PC-3 (cell line): ENCODE data around the gene TMEM255B. TPM values are rescaled to one million over a fixed set of nuclear protein-coding genes. Genes with fewer than 3 reads are reported as not detected.
A peak's percentile ranks its signal among the peaks of the same experiment; 100 is the strongest.

ENCODE experiments used
- ATAC-seq: fragments of 200-7000 bp; cut with Tn5 transposase; 2 replicates; pipeline ENCODE4 v1.9.1; 2020; ENCODE audit warnings: mild to moderate bottlenecking, moderate library complexity
- BruUV-seq: library from RNA; stranded (reverse); fragments of 400-500 nt; replicated peaks from 2 replicates; lab custom pipeline; 2021; lab: Mats Ljungman, UMichigan
- CTCF ChIA-PET: fragments of 300-600 bp; sonication (Branson Sonifier 250); formaldehyde crosslinking; loops from one replicate; lab custom pipeline; 2022; ENCODE audit warnings: antibody characterized with exemption; lab: Charles Lee
- POLR2A ChIA-PET: fragments of 300-600 bp; sonication (Branson Sonifier 250); formaldehyde crosslinking; loops from one replicate; lab custom pipeline; 2022; ENCODE audit warnings: antibody characterized with exemption; ENCODE audit not compliant: unreplicated experiment; lab: Charles Lee
- DNase-seq: peaks from one replicate; pipeline ENCODE4 v3.0.0-alpha.2; 2015
- H2AFZ ChIP-seq: fragments of 300-600 bp; sonication (generic); 2 replicates; pipeline ENCODE4 v1.6.0; 2016; ENCODE audit warnings: antibody characterized with exemption, low read length
- H3F3A ChIP-seq: fragments of 300-600 bp; sonication (generic); one replicate; pipeline ENCODE4 v1.6.0; 2017; ENCODE audit warnings: antibody characterized with exemption, low read length, control low read depth, mild to moderate bottlenecking; ENCODE audit not compliant: unreplicated experiment
- H3K27ac ChIP-seq: fragments of 300-600 bp; sonication (generic); 2 replicates; pipeline ENCODE4 v1.5.1; 2016; ENCODE audit warnings: mild to moderate bottlenecking, low read length
- H3K27me3 ChIP-seq: fragments of 300-600 bp; sonication (generic); 2 replicates; pipeline ENCODE4 v1.6.1; 2016; ENCODE audit warnings: low read length, mixed read lengths
- H3K36me3 ChIP-seq: fragments of 300-600 bp; sonication (generic); 2 replicates; pipeline ENCODE4 v1.6.1; 2016; ENCODE audit warnings: low read depth, mixed run types, low read length, mixed read lengths
- H3K4me1 ChIP-seq: fragments of 300-600 bp; sonication (generic); 2 replicates; pipeline ENCODE4 v1.5.1; 2016; ENCODE audit warnings: low read length; ENCODE audit not compliant: insufficient read depth
- H3K4me2 ChIP-seq: fragments of 300-600 bp; sonication (generic); 2 replicates; pipeline ENCODE4 v1.6.0; 2016; ENCODE audit warnings: low read length
- H3K4me3 ChIP-seq: fragments of 300-600 bp; sonication (generic); 2 replicates; pipeline ENCODE4 v1.5.1; 2016; ENCODE audit warnings: mild to moderate bottlenecking, low read length, mixed read lengths
- H3K79me2 ChIP-seq: fragments of 300-600 bp; sonication (generic); 2 replicates; pipeline ENCODE4 v1.6.1; 2017; ENCODE audit warnings: low read length, mixed read lengths
- H3K9ac ChIP-seq: fragments of 300-600 bp; sonication (generic); 2 replicates; pipeline ENCODE4 v1.6.0; 2016; ENCODE audit warnings: mild to moderate bottlenecking, low read length
- H3K9me2 ChIP-seq: fragments of 300-600 bp; sonication (generic); replicated peaks from 2 replicates; pipeline ENCODE4 v1.6.1; 2016; ENCODE audit warnings: mixed run types, low read length, mixed read lengths
- H3K9me3 ChIP-seq: fragments of 300-600 bp; sonication (generic); 2 replicates; pipeline ENCODE4 v1.6.1; 2016; ENCODE audit warnings: low read length, mixed read lengths
- H4K20me1 ChIP-seq: fragments of 300-600 bp; sonication (generic); 2 replicates; pipeline ENCODE4 v1.6.1; 2016; ENCODE audit warnings: low read length, mixed read lengths
- EZH2 ChIP-seq: fragments of 300-600 bp; sonication (generic); IDR thresholded peaks from one replicate; pipeline ENCODE4 v1.6.1; 2017; ENCODE audit warnings: antibody characterized with exemption, mild to moderate bottlenecking, low read length; ENCODE audit not compliant: unreplicated experiment
- EZH2phosphoT487 ChIP-seq: fragments of 300-600 bp; sonication (generic); IDR thresholded peaks from 2 replicates; pipeline ENCODE4 v1.6.1; 2018; ENCODE audit warnings: mild to moderate bottlenecking, antibody characterized with exemption, low read length, borderline replicate concordance
- intact Hi-C: fragments of 100-400 bp; cut with micrococcal nuclease; formaldehyde crosslinking; loops from 2 replicates; pipeline ENCODE4 v1.9.0; 2023
- total RNA-seq: library from RNA; depleted of rRNA; stranded (reverse); fragments of >200 nt; gene quantifications from 2 replicates; pipeline ENCODE4 v1.2.3, GENCODE V29; 2014
- TF ChIP-seq, protein P1 (sequence below): fragments of 300-600 bp; sonication (generic); conservative IDR thresholded peaks from 2 replicates; pipeline ENCODE4 v1.5.1; 2017; ENCODE audit warnings: antibody characterized with exemption, low read depth, mild to moderate bottlenecking, low read length

TMEM255B gene
- total RNA-seq, 1 experiment from 2014 or later, result 26.9 TPM

DNA sequence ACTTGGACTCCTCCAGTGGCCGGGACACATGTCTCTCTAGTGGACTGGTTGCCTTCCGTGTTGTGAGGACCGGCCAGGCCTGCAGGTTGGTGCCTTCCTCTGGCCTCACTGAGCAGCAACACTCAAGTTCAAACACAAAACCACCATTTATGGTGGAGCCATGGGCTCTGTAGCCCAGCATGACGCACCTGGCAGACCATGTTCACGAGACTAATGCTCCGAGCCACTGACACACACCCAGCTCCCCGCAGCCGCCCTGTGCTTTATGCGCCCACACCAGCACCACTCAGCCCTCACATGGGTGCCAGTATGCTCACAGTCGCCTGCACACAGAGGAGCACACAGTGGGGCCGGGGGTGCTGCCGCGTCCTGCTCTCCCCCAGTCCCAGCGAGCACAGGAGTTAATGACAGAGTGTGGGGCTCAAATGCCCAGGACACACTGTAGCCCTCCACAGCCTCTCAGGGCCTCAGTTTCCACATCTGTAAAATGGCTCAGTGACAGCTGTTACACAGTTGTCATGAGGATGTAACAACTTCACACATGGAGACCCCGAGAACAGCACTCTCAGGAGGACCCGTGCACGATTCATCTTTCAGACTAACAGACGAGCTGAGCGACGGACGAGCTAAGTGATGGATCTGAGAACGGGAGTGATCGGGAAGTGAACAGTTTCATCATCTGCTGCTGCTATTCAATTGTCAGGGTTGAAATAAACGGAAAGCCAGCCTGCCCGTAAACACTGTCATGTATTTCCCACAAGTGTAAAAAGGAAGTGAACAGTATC lies 97.1 kb downstream of the TMEM255B start:
- H3K9me3 ChIP-seq, result no peaks in the 10 kb centered on the region
- peaks cover 86% of the 10 kb centered on the region for H3K79me2 ChIP-seq
- peaks cover 11% of the 10 kb centered on the region for H3K4me1 ChIP-seq
- no peaks in the 10 kb centered on the region for H3K36me3 ChIP-seq
- ChIA-PET CTCF (no interaction called here), POLR2A (no interaction called here)
- no peak overlapping the region for H3K9ac ChIP-seq
- no peak overlapping the region for H2AFZ ChIP-seq
- no peak overlapping the region for H3K4me3 ChIP-seq
- DNase-seq (no peak), ATAC-seq (no peak)
- intact Hi-C loops, result no loop called here
- BruUV-seq, result no TSS peak
- no peak for TF ChIP-seq EZH2phosphoT487
- TF ChIP-seq EZH2, result no peak
- TF ChIP-seq, protein P1, sequence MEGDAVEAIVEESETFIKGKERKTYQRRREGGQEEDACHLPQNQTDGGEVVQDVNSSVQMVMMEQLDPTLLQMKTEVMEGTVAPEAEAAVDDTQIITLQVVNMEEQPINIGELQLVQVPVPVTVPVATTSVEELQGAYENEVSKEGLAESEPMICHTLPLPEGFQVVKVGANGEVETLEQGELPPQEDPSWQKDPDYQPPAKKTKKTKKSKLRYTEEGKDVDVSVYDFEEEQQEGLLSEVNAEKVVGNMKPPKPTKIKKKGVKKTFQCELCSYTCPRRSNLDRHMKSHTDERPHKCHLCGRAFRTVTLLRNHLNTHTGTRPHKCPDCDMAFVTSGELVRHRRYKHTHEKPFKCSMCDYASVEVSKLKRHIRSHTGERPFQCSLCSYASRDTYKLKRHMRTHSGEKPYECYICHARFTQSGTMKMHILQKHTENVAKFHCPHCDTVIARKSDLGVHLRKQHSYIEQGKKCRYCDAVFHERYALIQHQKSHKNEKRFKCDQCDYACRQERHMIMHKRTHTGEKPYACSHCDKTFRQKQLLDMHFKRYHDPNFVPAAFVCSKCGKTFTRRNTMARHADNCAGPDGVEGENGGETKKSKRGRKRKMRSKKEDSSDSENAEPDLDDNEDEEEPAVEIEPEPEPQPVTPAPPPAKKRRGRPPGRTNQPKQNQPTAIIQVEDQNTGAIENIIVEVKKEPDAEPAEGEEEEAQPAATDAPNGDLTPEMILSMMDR, result no peak
- no peaks in the 10 kb centered on the region for H3K27me3 ChIP-seq
- peak overlapping the region; percentile 31; the same call in 1 of the 2 replicates for H3K4me2 ChIP-seq
- H3F3A ChIP-seq, result no peaks in the 10 kb centered on the region
- no peaks in the 10 kb centered on the region for H4K20me1 ChIP-seq
- no peak overlapping the region for H3K27ac ChIP-seq
- H3K9me2 ChIP-seq, result no peaks in the 10 kb centered on the region

DNA sequence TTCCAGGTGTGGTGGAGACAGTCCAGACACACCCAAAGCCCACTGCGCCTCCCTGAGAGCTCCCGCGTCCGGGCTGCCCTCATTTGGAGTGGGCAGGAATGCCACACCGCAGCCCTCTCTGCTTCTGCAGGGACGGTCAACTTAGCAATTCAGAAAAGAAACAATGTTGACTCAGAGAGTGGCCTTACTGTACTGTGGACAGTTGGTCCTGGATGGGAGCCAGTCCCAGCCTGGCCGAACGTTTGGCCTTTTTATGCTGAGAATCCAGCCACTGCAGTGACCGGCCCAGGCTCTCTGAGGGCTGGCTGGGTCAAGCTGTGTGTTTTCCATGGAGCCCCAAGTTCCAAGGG lies 97.7 kb downstream of the TMEM255B start:
- Histone ChIP-seq H4K20me1 (no peaks in the 10 kb centered on the region), H2AFZ (no peak overlapping the region), H3K27ac (no peak overlapping the region), H3K27me3 (no peaks in the 10 kb centered on the region), H3K4me1 (peaks cover 11% of the 10 kb centered on the region), H3K9ac (no peak overlapping the region), H3K4me3 (no peak overlapping the region), H3K36me3 (no peaks in the 10 kb centered on the region), H3F3A (no peaks in the 10 kb centered on the region), H3K79me2 (peaks cover 91% of the 10 kb centered on the region), H3K9me3 (no peaks in the 10 kb centered on the region), H3K9me2 (no peaks in the 10 kb centered on the region), H3K4me2 (peak overlapping the region; percentile 31; the same call in 1 of the 2 replicates)
- ChIA-PET POLR2A (no interaction called here), CTCF (no interaction called here)
- TF ChIP-seq EZH2 (no peak), EZH2phosphoT487 (no peak)
- TF ChIP-seq, protein P1, result no peak
- ATAC-seq, result peak; percentile 69
- peak; percentile 31 for DNase-seq
- no TSS peak for BruUV-seq
- intact Hi-C loops, result no loop called here

DNA sequence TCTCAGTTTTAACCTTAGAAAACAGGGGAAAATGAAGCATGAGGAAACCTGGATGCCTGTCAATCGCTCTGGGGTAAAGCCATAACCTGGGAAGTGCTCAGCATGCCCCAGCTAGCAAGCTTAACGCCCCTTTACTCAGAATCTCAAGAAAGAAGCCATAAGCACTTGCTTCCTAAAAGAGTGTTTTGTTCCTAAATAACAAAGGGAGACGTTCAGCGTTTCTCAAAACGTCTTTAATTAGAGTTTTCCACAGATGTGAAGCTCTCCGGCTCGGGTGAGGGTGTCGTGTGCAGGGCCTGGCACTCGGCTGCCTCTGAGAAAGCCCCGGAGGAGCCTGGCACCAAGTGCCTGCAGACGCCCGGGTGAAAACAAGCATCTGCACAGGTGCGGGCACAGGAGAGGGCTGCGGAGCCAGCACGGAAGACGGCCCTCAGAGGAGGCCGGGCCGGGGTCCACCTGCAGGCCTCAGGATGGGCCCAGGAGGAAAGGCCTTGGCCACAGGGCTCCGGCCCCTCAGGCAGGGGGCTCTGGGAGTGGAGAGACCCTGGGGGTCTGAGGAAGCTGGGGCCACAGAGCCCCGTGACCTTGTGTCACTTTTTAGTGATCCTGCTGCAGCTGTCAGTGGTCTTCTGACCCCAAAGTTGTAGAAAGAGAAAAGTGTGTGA lies 98.6 kb downstream of the TMEM255B start:
- Histone ChIP-seq H3K4me2 (no peak overlapping the region), H3K27ac (no peak overlapping the region), H3K79me2 (peaks cover 98% of the 10 kb centered on the region), H3K9ac (no peak overlapping the region), H3K4me1 (peaks cover 11% of the 10 kb centered on the region), H3K36me3 (no peaks in the 10 kb centered on the region), H4K20me1 (no peaks in the 10 kb centered on the region), H3K9me2 (no peaks in the 10 kb centered on the region), H2AFZ (no peak overlapping the region), H3K9me3 (no peaks in the 10 kb centered on the region), H3K4me3 (no peak overlapping the region), H3F3A (no peaks in the 10 kb centered on the region), H3K27me3 (no peaks in the 10 kb centered on the region)
- no peak for TF ChIP-seq EZH2
- TF ChIP-seq, protein P1, result no peak
- no peak for TF ChIP-seq EZH2phosphoT487
- intact Hi-C loops, result no loop called here
- POLR2A ChIA-PET, result no interaction called here
- no peak for DNase-seq
- ATAC-seq, result no peak
- BruUV-seq, result no TSS peak
- CTCF ChIA-PET, result no interaction called here
